Breast epithelium (tissue), 3 donors: ENCODE measurements around the gene MSLN.

Source experiments
- CTCF ChIP-seq, 3 donors: fragments of 450-650 bp; IDR thresholded peaks; one replicate each; pipeline ENCODE4 v1.5.1; 2016 to 2017; ENCODE audit warnings: antibody characterized with exemption in 3 of 3, mild to moderate bottlenecking in 3 of 3, moderate library complexity in 3 of 3
- POLR2A ChIP-seq: fragments of 450-650 bp; IDR thresholded peaks from one replicate; pipeline ENCODE4 v1.6.1; 2016; ENCODE audit warnings: antibody characterized with exemption, mild to moderate bottlenecking, moderate library complexity
- POLR2AphosphoS5 ChIP-seq, 3 donors: sonication (generic); formaldehyde crosslinking; IDR thresholded peaks; one replicate each; pipeline ENCODE4 v1.6.1; 2017; ENCODE audit warnings: antibody characterized with exemption in 3 of 3

- TF ChIP-seq POLR2AphosphoS5 (IDR thresholded peaks at IDR 0.05) (no peak), CTCF (IDR thresholded peaks at IDR 0.05) (no peak), POLR2A (no peak)
These were observed 30.5 kb upstream of the MSLN start for GRCh38 chr16:729768-730665.
